A673 (cell line): ENCODE data around the gene RNF213. TPM values are rescaled to one million over a fixed set of nuclear protein-coding genes. Genes with fewer than 3 reads are reported as not detected.

Experiments used
- BruUV-seq: library from RNA; stranded (reverse); fragments of 400-500 nt; replicated peaks from 2 replicates; lab custom pipeline; 2021; lab: Mats Ljungman, UMichigan
- CTCF ChIA-PET: fragments of 300-600 bp; sonication (Branson Sonifier 250); formaldehyde crosslinking; loops from one replicate; lab custom pipeline; 2022; ENCODE audit warnings: antibody characterized with exemption; lab: Charles Lee
- POLR2A ChIA-PET: fragments of 300-600 bp; sonication (Branson Sonifier 250); formaldehyde crosslinking; loops from one replicate; lab custom pipeline; 2022; ENCODE audit warnings: antibody characterized with exemption; ENCODE audit not compliant: low non-redundant PET; lab: Charles Lee
- DNase-seq: peaks from one replicate; pipeline ENCODE4 v3.0.0-alpha.2; 2015; ENCODE audit warnings: low spot score
- H3K27ac ChIP-seq: fragments of 200-600 bp; sonication (generic); 2 replicates; pipeline ENCODE4 v1.5.1; 2016; ENCODE audit warnings: mixed run types, low read depth, mild to moderate bottlenecking, mixed read lengths, antibody characterized with exemption, low read length; ENCODE audit not compliant: poor library complexity, severe bottlenecking
- H3K27me3 ChIP-seq: fragments of 200-600 bp; sonication (generic); replicated peaks from 2 replicates; pipeline ENCODE4 v1.6.1; 2017; ENCODE audit warnings: mixed run types, low read depth, mild to moderate bottlenecking, mixed read lengths, antibody characterized with exemption, low read length; ENCODE audit not compliant: insufficient read depth, poor library complexity
- H3K36me3 ChIP-seq: fragments of 200-600 bp; sonication (generic); 2 replicates; pipeline ENCODE4 v1.6.1; 2016; ENCODE audit warnings: mixed run types, mild to moderate bottlenecking, mixed read lengths, antibody characterized with exemption, low read length; ENCODE audit not compliant: insufficient read depth, poor library complexity, severe bottlenecking
- H3K4me1 ChIP-seq: fragments of 200-600 bp; sonication (generic); 2 replicates; pipeline ENCODE4 v1.6.1; 2017; ENCODE audit warnings: mixed run types, mild to moderate bottlenecking, mixed read lengths, antibody characterized with exemption, low read length; ENCODE audit not compliant: insufficient read depth, poor library complexity, severe bottlenecking
- H3K4me3 ChIP-seq: fragments of 200-600 bp; sonication (generic); 2 replicates; pipeline ENCODE4 v1.5.1; 2016; ENCODE audit warnings: low read depth, mixed run types, mild to moderate bottlenecking, mixed read lengths, low read length; ENCODE audit not compliant: poor library complexity, severe bottlenecking
- H3K9me3 ChIP-seq: fragments of 200-600 bp; sonication (generic); 2 replicates; pipeline ENCODE4 v1.6.1; 2016; ENCODE audit warnings: mixed run types, low read depth, mild to moderate bottlenecking, mixed read lengths, antibody characterized with exemption, low read length; ENCODE audit not compliant: poor library complexity, severe bottlenecking
- EZH2 ChIP-seq: fragments of 200-600 bp; sonication (generic); IDR thresholded peaks from 2 replicates; pipeline ENCODE4 v1.6.1; 2017; ENCODE audit warnings: borderline replicate concordance, low read depth, mild to moderate bottlenecking, mixed read lengths, antibody characterized with exemption, low read length; ENCODE audit not compliant: poor library complexity, severe bottlenecking
- intact Hi-C: fragments of 100-400 bp; cut with micrococcal nuclease; formaldehyde crosslinking; loops from one replicate; pipeline ENCODE4 v1.10.0; 2022; ENCODE audit not compliant: unreplicated experiment
- total RNA-seq: library from RNA; stranded (reverse); gene quantifications from 2 replicates; pipeline ENCODE4 v1.2.3, GENCODE V29; 2021
- TF ChIP-seq, protein P1 (sequence below): fragments of 300-800, 200-600 bp; sonication (generic); conservative IDR thresholded peaks from 2 replicates; pipeline ENCODE4 v1.5.1; 2017; ENCODE audit warnings: low read depth, mild to moderate bottlenecking, antibody characterized with exemption, low read length, moderate library complexity, mixed read lengths

RNF213 gene
- total RNA-seq, 1 experiment from 2014 or later, result 78.0 TPM

DNA sequence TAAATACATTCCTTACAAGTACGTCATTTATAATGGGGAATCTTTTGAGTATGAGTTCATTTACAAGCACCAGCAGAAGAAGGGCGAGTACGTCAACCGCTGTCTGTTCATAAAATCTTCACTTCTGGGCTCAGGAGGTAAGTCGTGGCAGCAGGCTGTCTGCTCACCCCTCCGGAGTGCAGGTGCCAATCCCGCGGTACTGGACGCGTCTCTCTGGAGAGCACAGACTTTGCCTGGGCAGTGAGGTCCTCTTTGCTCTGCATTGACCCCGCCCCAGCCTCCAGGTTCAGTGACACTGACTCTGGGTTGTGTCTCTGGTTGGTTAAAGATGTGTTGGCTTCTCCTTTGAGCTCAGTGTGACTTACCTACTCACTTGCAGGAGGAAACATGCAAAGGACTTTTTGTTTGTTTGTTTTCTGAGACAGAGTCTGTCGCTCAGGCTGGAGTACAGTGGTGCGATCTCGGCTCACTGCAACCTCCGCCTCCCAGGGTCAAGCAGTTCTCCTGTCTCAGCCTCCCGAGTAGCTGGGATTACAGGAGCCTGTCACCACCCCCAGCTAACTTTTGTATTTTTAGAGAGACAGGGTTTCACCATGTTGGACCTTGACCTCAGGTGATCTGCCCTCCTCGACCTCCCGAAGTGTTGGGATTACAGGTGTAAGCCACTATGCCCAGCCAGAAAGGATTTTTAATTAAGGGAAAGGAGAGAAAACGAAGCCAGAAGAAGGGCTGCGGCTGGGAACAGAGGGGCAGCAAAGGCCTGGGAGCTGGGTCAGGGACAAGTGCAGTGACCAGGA lies 31.2 kb downstream of the RNF213 start:
- CTCF ChIA-PET, result interaction anchor here (2.0 kb wide), 1 partner anchor 96 kb away, joined by 5 read pairs; no protein-coding TSS in a partner anchor
- Histone ChIP-seq H3K36me3 (peaks cover 57% of the 10 kb centered on the region), H3K4me3 (no peak overlapping the region), H3K4me1 (no peaks in the 10 kb centered on the region), H3K27ac (no peak overlapping the region), H3K27me3 (no peaks in the 10 kb centered on the region), H3K9me3 (no peaks in the 10 kb centered on the region)
- no TSS peak for BruUV-seq
- POLR2A ChIA-PET, result no interaction called here
- intact Hi-C loops, result no loop called here
- TF ChIP-seq, protein P1, sequence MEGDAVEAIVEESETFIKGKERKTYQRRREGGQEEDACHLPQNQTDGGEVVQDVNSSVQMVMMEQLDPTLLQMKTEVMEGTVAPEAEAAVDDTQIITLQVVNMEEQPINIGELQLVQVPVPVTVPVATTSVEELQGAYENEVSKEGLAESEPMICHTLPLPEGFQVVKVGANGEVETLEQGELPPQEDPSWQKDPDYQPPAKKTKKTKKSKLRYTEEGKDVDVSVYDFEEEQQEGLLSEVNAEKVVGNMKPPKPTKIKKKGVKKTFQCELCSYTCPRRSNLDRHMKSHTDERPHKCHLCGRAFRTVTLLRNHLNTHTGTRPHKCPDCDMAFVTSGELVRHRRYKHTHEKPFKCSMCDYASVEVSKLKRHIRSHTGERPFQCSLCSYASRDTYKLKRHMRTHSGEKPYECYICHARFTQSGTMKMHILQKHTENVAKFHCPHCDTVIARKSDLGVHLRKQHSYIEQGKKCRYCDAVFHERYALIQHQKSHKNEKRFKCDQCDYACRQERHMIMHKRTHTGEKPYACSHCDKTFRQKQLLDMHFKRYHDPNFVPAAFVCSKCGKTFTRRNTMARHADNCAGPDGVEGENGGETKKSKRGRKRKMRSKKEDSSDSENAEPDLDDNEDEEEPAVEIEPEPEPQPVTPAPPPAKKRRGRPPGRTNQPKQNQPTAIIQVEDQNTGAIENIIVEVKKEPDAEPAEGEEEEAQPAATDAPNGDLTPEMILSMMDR, result no peak
- TF ChIP-seq EZH2, result no peak
- DNase-seq, result no peak

DNA sequence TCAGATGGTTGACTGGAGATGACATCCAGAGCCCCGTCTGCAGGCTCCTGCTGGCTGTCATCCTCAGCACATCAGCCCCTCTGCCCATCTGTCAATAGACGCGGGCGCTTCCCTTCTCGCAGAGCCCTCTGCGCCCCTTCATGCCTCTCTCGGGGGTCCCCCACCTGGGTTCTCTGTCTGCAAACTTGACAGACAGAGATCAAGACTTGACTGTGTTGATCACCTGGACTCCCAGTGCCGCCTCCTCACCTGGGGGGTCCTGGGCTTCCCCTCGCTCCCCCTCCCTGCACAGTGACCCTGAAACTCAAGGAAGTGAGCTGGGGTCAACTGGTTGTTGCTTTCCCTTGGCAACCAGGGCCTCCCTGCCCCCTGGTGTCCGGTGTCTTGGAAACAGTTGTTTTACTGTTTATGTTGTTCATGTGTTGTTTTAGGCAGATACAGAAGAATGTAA lies 31.9 kb downstream of the RNF213 start:
- ChIA-PET CTCF (interaction anchor here (0.6 to 2.0 kb wide), 2 partner anchors 97 to 255 kb away, joined by 3 to 5 read pairs; no protein-coding TSS in a partner anchor), POLR2A (no interaction called here)
- Histone ChIP-seq H3K27me3 (no peaks in the 10 kb centered on the region), H3K36me3 (peaks cover 57% of the 10 kb centered on the region), H3K4me3 (no peak overlapping the region), H3K9me3 (no peaks in the 10 kb centered on the region), H3K4me1 (no peaks in the 10 kb centered on the region), H3K27ac (no peak overlapping the region)
- no peak for DNase-seq
- intact Hi-C loops, result no loop called here
- no peak for TF ChIP-seq EZH2
- TF ChIP-seq, protein P1, result 0 out of 2 replicates have a peak, but pooled peaks have one; percentile 9
- no TSS peak for BruUV-seq

DNA sequence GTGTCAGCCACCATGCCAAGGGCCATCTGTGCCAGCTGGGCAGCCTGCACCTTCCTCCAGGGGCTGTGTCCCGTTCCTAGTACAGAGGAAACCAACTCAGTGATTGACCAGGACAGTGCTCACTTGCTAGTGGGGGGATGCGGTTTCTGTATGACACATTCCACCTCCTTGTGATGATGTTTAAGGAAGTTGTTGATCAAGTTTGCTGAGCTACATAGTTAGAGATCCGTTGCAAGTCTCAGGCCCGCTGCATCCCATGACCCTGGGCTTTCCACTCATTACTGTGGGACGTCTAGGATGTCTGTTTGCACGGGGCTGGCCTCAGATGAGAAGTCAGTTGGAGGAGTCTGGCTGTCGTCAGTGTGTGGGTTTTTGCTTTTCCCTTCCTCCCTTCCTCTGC lies 33.6 kb downstream of the RNF213 start:
- ChIA-PET POLR2A (no interaction called here), CTCF (interaction anchor here (2.0 kb wide), 1 partner anchor 98 kb away, joined by 5 read pairs; no protein-coding TSS in a partner anchor)
- no peak for DNase-seq
- Histone ChIP-seq H3K9me3 (no peaks in the 10 kb centered on the region), H3K36me3 (peaks cover 63% of the 10 kb centered on the region), H3K4me3 (no peak overlapping the region), H3K27me3 (no peaks in the 10 kb centered on the region), H3K27ac (no peak overlapping the region), H3K4me1 (no peaks in the 10 kb centered on the region)
- TF ChIP-seq, protein P1, result no peak
- no peak for TF ChIP-seq EZH2
- intact Hi-C loops, result no loop called here
- no TSS peak for BruUV-seq
